ENCODE results near the gene NFIX. TPM values are rescaled to one million over a fixed set of nuclear protein-coding genes. Genes with fewer than 3 reads are reported as not detected.

Gene NFIX
- polyA plus RNA-seq, 3 donors = 0.25 to 3.7 (median 0.90) TPM

- no peak for DNase-seq
- peaks cover 44% of the 10 kb centered on the region for H3K4me1 Mint-ChIP-seq
- peaks cover 53 to 67% of the 10 kb centered on the region in 2 donors for H3K36me3 ChIP-seq (replicated peaks in 1 of 2; ENCODE audit: control insufficient read depth in 1 of 2, insufficient read depth in 2 of 2, low read length in 2 of 2)
These were observed 46.5 kb upstream of the NFIX start for GRCh38 chr19:12948612-12949362.

More at GRCh38 chr19:12948612-12949362, 46.5 kb upstream of the NFIX start:
- no peak for TF ChIP-seq CTCF (IDR thresholded peaks at IDR 0.05)
- no peak overlapping the region for H3K9ac ChIP-seq (ENCODE audit: insufficient read depth, low read length, poor library complexity, severe bottlenecking)
- no peaks in the 10 kb centered on the region for H3K27me3 ChIP-seq (ENCODE audit: control insufficient read depth in 2 of 2, insufficient read depth in 2 of 2, low read length in 2 of 2)
- H4K20me1 ChIP-seq (ENCODE audit: insufficient read depth, low read length) = peaks cover 5% of the 10 kb centered on the region
- Mint-ChIP-seq H3K27ac (peak overlapping the region in 4 of 7 donors; percentile 11 to 75 (median 38)), H3K36me3 (peaks cover 48 to 71% of the 10 kb centered on the region in 2 donors), H3K9me3 (no peaks in the 10 kb centered on the region), H3K27me3 (ENCODE audit: low read depth in 3 of 3) (no peaks in the 10 kb centered on the region), H3K4me3 (no peak overlapping the region)
- H3K4me2 ChIP-seq (replicated peaks; ENCODE audit: extremely low read depth, low read length, poor library complexity, severe bottlenecking) = no peak overlapping the region
- H3K79me2 ChIP-seq (ENCODE audit: insufficient read depth, low read length) = peaks cover 49% of the 10 kb centered on the region
- H3K4me3 ChIP-seq (replicated peaks in 1 of 3; ENCODE audit: low read depth in 2 of 3, low read length in 3 of 3) = no peak overlapping the region
- no peaks in the 10 kb centered on the region for H3K9me3 ChIP-seq (replicated peaks in 1 of 2; ENCODE audit: control insufficient read depth in 1 of 2, insufficient read depth in 1 of 2, low read length in 2 of 2)
- H2AFZ ChIP-seq (ENCODE audit: insufficient read depth, low read depth, low read length, poor library complexity, severe bottlenecking) = no peak overlapping the region
- 96% methylated on average over 25 of the region's 30 CpGs for WGBS (ENCODE audit: insufficient coverage)
- H3K27ac ChIP-seq (ENCODE audit: low read depth in 1 of 2, low read length in 2 of 2) = peak overlapping the region in 1 of 2 donors; percentile 93
- intact Hi-C loops (cut with micrococcal nuclease) = loop anchor here in 1 of 2 donors (5.0 kb wide), 1 partner anchor 204 kb away; the partner anchor contains the start of genes IER2 and STX10
- H3K4me1 ChIP-seq (ENCODE audit: control insufficient read depth in 1 of 2, insufficient read depth in 2 of 2, low read length in 2 of 2) = peaks cover 39 to 61% of the 10 kb centered on the region in 2 donors
